Spinal cord (tissue), 10 donors: Measurements from ENCODE around the gene SNX24. TPM values are rescaled to one million over a fixed set of nuclear protein-coding genes. Genes with fewer than 3 reads are reported as not detected.
"Not testable (repeated sequence)": the region's sequence is repeated elsewhere in the genome, so short reads cannot be mapped to it uniquely, and the experiment has no call there.

ENCODE experiments used
- DNase-seq, 6 donors: peaks; one replicate each; pipeline versions ENCODE4 v3.0.0 to v3.0.0-alpha.2; 2013 to 2015; ENCODE audit warnings: low spot score in 6 of 6, low read depth in 4 of 6
- H3K27ac ChIP-seq: one replicate; pipeline ENCODE4 v1.5.1; 2013; ENCODE audit warnings: low read depth, low read length, control low read depth
- H3K27me3 ChIP-seq: one replicate; pipeline ENCODE4 v1.6.1; 2013; ENCODE audit warnings: low read length; ENCODE audit not compliant: control insufficient read depth, insufficient read depth
- H3K36me3 ChIP-seq: one replicate; pipeline ENCODE4 v1.6.1; 2013; ENCODE audit warnings: low read length; ENCODE audit not compliant: control insufficient read depth, insufficient read depth
- H3K4me1 ChIP-seq: one replicate; pipeline ENCODE4 v1.6.1; 2013; ENCODE audit warnings: low read length; ENCODE audit not compliant: control insufficient read depth, insufficient read depth
- H3K4me3 ChIP-seq: one replicate; pipeline ENCODE4 v1.5.1; 2013; ENCODE audit warnings: low read depth, low read length, control low read depth
- H3K9me3 ChIP-seq: one replicate; pipeline ENCODE4 v1.6.1; 2013; ENCODE audit warnings: low read length; ENCODE audit not compliant: control insufficient read depth, insufficient read depth
- WGBS: methylation state at CpG from one replicate; pipeline ENCODE4 v1.1.5; 2013; ENCODE audit warnings: missing lambda C conversion rate; ENCODE audit not compliant: insufficient coverage; 5-methylcytosine and 5-hydroxymethylcytosine counted together
- polyA plus RNA-seq, 2 donors: library from polyadenylated mRNA; unstranded; fragments of 120-200 nt; gene quantifications; one replicate each; pipeline ENCODE4 v1.2.1, GENCODE V29; 2013; ENCODE audit not compliant: insufficient read length in 2 of 2
- total RNA-seq, 2 donors: library from RNA; depleted of rRNA in 1 of 2; stranded (reverse); fragments of 120-200 nt in 1 of 2; fragments of >200 nt in 1 of 2; gene quantifications; one replicate each; pipeline versions ENCODE4 v1.2.3 to v1.2.4, GENCODE V29; 2013 to 2014
- donor health status: healthy.

The SNX24 gene
- total and polyA plus RNA-seq, 4 donors = 26.7 to 38.3 (median 30.8) TPM

GRCh38 chr5:122842016-122842580 is 3.3 kb upstream of the SNX24 start:
- WGBS = 95% methylated on average over 2 of the region's 6 CpGs
- no peak overlapping the region for H3K4me3 ChIP-seq
- H3K27me3 ChIP-seq = no peaks in the 10 kb centered on the region
- peaks cover 1% of the 10 kb centered on the region for H3K9me3 ChIP-seq
- no peak for DNase-seq
- peaks cover 5% of the 10 kb centered on the region for H3K4me1 ChIP-seq
- no peak overlapping the region for H3K27ac ChIP-seq
- no peaks in the 10 kb centered on the region for H3K36me3 ChIP-seq

- Histone ChIP-seq H3K4me3 (peak overlapping the region; percentile 89), H3K9me3 (peaks cover 1% of the 10 kb centered on the region), H3K27ac (peak overlapping the region; percentile 92), H3K36me3 (no peaks in the 10 kb centered on the region), H3K27me3 (no peaks in the 10 kb centered on the region), H3K4me1 (peaks cover 5% of the 10 kb centered on the region)
- 50% methylated on average over 19 of the region's 22 CpGs for WGBS
- DNase-seq = peak in 1 of 6 donors; percentile 6
Measured at GRCh38 chr5:122844136-122844909, 1.1 kb upstream of the SNX24 start.

- no peaks in the 10 kb centered on the region for H3K27me3 ChIP-seq
- peak in 1 of 6 donors; percentile 22 for DNase-seq
- H3K4me3 ChIP-seq = peak overlapping the region; percentile 89
- WGBS = under 1% methylated on average over 15 of the region's 16 CpGs
- peaks cover 5% of the 10 kb centered on the region for H3K4me1 ChIP-seq
- peaks cover 1% of the 10 kb centered on the region for H3K9me3 ChIP-seq
- H3K36me3 ChIP-seq = no peaks in the 10 kb centered on the region
- H3K27ac ChIP-seq = peak overlapping the region; percentile 92
Measured at GRCh38 chr5:122844910-122845228, 544 bp upstream of the SNX24 start.

GRCh38 chr5:122846051-122846550 is 688 bp downstream of the SNX24 start:
- peak overlapping the region; percentile 92 for H3K27ac ChIP-seq
- H3K27me3 ChIP-seq = no peaks in the 10 kb centered on the region
- no peaks in the 10 kb centered on the region for H3K9me3 ChIP-seq
- peak overlapping the region; percentile 89 for H3K4me3 ChIP-seq
- H3K4me1 ChIP-seq = peaks cover 5% of the 10 kb centered on the region
- H3K36me3 ChIP-seq = no peaks in the 10 kb centered on the region
- DNase-seq = no peak
- WGBS = 0% methylated on average over 2 of the region's 6 CpGs

GRCh38 chr5:122847687-122848081 is 2.3 kb downstream of the SNX24 start:
- H3K4me1 ChIP-seq = peaks cover 5% of the 10 kb centered on the region
- no peaks in the 10 kb centered on the region for H3K36me3 ChIP-seq
- no peaks in the 10 kb centered on the region for H3K9me3 ChIP-seq
- WGBS = no CpG with 5 or more reads among the region's 2 CpGs
- no peak overlapping the region for H3K4me3 ChIP-seq
- H3K27ac ChIP-seq = no peak overlapping the region
- H3K27me3 ChIP-seq = no peaks in the 10 kb centered on the region
- DNase-seq = no peak

- DNase-seq = no peak
- Histone ChIP-seq H3K4me3 (no peak overlapping the region), H3K27me3 (no peaks in the 10 kb centered on the region), H3K9me3 (no peaks in the 10 kb centered on the region), H3K4me1 (peaks cover 4% of the 10 kb centered on the region), H3K27ac (no peak overlapping the region), H3K36me3 (no peaks in the 10 kb centered on the region)
- WGBS = 78% methylated on average over 1 of the region's 1 CpG
Measured at GRCh38 chr5:122849771-122850170, 4.4 kb downstream of the SNX24 start.

- not testable (repeated sequence) for H3K9me3 ChIP-seq, H3K36me3 ChIP-seq, H3K27me3 ChIP-seq, H3K27ac ChIP-seq, DNase-seq, H3K4me1 ChIP-seq, H3K4me3 ChIP-seq
- 100% methylated on average over 1 of the region's 8 CpGs for WGBS
Measured at GRCh38 chr5:122857538-122857937, 12.1 kb downstream of the SNX24 start.

- WGBS = no CpG with 5 or more reads among the region's 1 CpG
- no peaks in the 10 kb centered on the region for H3K9me3 ChIP-seq
- H3K4me1 ChIP-seq = no peaks in the 10 kb centered on the region
- no peaks in the 10 kb centered on the region for H3K27me3 ChIP-seq
- no peak overlapping the region for H3K27ac ChIP-seq
- DNase-seq = peak in 1 of 6 donors; percentile 20
- H3K4me3 ChIP-seq = no peak overlapping the region
- no peaks in the 10 kb centered on the region for H3K36me3 ChIP-seq
Measured at GRCh38 chr5:122858451-122858850, 13.0 kb downstream of the SNX24 start.

GRCh38 chr5:122863240-122863639 is 17.8 kb downstream of the SNX24 start:
- H3K9me3 ChIP-seq = no peaks in the 10 kb centered on the region
- H3K4me1 ChIP-seq = no peaks in the 10 kb centered on the region
- H3K27ac ChIP-seq = no peak overlapping the region
- H3K36me3 ChIP-seq = no peaks in the 10 kb centered on the region
- WGBS = 81% methylated on average over 2 of the region's 2 CpGs
- H3K4me3 ChIP-seq = no peak overlapping the region
- H3K27me3 ChIP-seq = no peaks in the 10 kb centered on the region
- DNase-seq = no peak

- H3K36me3 ChIP-seq = no peaks in the 10 kb centered on the region
- no peak overlapping the region for H3K27ac ChIP-seq
- no peak overlapping the region for H3K4me3 ChIP-seq
- H3K4me1 ChIP-seq = no peaks in the 10 kb centered on the region
- H3K9me3 ChIP-seq = no peaks in the 10 kb centered on the region
- WGBS = 87% methylated on average over 3 of the region's 4 CpGs
- H3K27me3 ChIP-seq = no peaks in the 10 kb centered on the region
- DNase-seq = no peak
Measured at GRCh38 chr5:122863721-122864120, 18.3 kb downstream of the SNX24 start.
